DND-41 (cell line): Measurements from ENCODE around the gene NR1D2.

ENCODE experiments used
- ATAC-seq: fragments of 200-7000 bp; cut with Tn5 transposase; 3 replicates; pipeline ENCODE4 v1.9.1; 2021; ENCODE audit warnings: low read depth; ENCODE audit not compliant: insufficient read depth
- DNase-seq: peaks from one replicate; pipeline ENCODE4 v3.0.0-alpha.2; 2020
- H2AFZ ChIP-seq: 2 replicates; pipeline ENCODE4 v1.6.0; 2012; ENCODE audit warnings: low read depth, low read length
- H3K27ac ChIP-seq: 2 replicates; pipeline ENCODE4 v1.5.1; 2012; ENCODE audit warnings: low read length, inconsistent platforms
- H3K27me3 ChIP-seq: fragments of 200-600 bp; sonication (generic); 2 replicates; pipeline ENCODE4 v1.6.0; 2012; ENCODE audit warnings: low read length, mild to moderate bottlenecking, inconsistent platforms; ENCODE audit not compliant: insufficient read depth, poor library complexity
- H3K36me3 ChIP-seq: 2 replicates; pipeline ENCODE4 v1.5.1; 2012; ENCODE audit warnings: low read length, inconsistent platforms; ENCODE audit not compliant: insufficient read depth
- H3K4me1 ChIP-seq: 2 replicates; pipeline ENCODE4 v1.5.1; 2012; ENCODE audit warnings: mild to moderate bottlenecking, low read length; ENCODE audit not compliant: insufficient read depth
- H3K4me2 ChIP-seq: 2 replicates; pipeline ENCODE4 v1.6.0; 2012; ENCODE audit warnings: mild to moderate bottlenecking, moderate library complexity, low read length, inconsistent platforms; ENCODE audit not compliant: insufficient read depth
- H3K4me3 ChIP-seq, 2 experiments: fragments of 200-600 bp in 1 of 2; shearing (Covaris generic) in 1 of 2; 2 replicates each; pipeline ENCODE4 v1.5.1; 2012 to 2016; ENCODE audit warnings: inconsistent platforms in 2 of 2, low read length in 2 of 2, mild to moderate bottlenecking in 2 of 2, low read depth in 1 of 2, moderate library complexity in 1 of 2
- H3K79me2 ChIP-seq: 2 replicates; pipeline ENCODE4 v1.6.0; 2012; ENCODE audit warnings: low read length, inconsistent platforms; ENCODE audit not compliant: insufficient read depth
- H3K9ac ChIP-seq: 2 replicates; pipeline ENCODE4 v1.6.0; 2012; ENCODE audit warnings: low read depth, mild to moderate bottlenecking, inconsistent platforms, low read length, moderate library complexity
- H3K9me3 ChIP-seq: 2 replicates; pipeline ENCODE4 v1.5.1; 2012; ENCODE audit warnings: low read length, moderate library complexity, mild to moderate bottlenecking, inconsistent platforms; ENCODE audit not compliant: insufficient read depth, severe bottlenecking
- H4K20me1 ChIP-seq: 2 replicates; pipeline ENCODE4 v1.6.0; 2012; ENCODE audit warnings: low read length; ENCODE audit not compliant: insufficient read depth
- CTCF ChIP-seq: IDR thresholded peaks from 2 replicates; pipeline ENCODE4 v1.5.1; 2012; ENCODE audit warnings: borderline replicate concordance, low read length, moderate library complexity, mild to moderate bottlenecking; ENCODE audit not compliant: poor library complexity, severe bottlenecking; ENCODE audit errors: extremely low read depth
- EZH2 ChIP-seq: IDR thresholded peaks from 3 replicates; pipeline ENCODE4 v1.6.1; 2012; ENCODE audit warnings: borderline replicate concordance, low read depth, mild to moderate bottlenecking, moderate library complexity, low read length, inconsistent platforms; ENCODE audit not compliant: severe bottlenecking

The NR1D2 gene

GRCh38 chr3:23994244-23994569 is 49.1 kb downstream of the NR1D2 start:
- H3K4me2 ChIP-seq = no peak overlapping the region
- ATAC-seq (no peak), DNase-seq (no peak)
- no peak overlapping the region for H3K9ac ChIP-seq
- no peaks in the 10 kb centered on the region for H3K9me3 ChIP-seq
- no peaks in the 10 kb centered on the region for H3K36me3 ChIP-seq
- H3K27ac ChIP-seq = no peak overlapping the region
- no peak overlapping the region for H2AFZ ChIP-seq
- no peak overlapping the region for H3K4me3 ChIP-seq
- peaks cover 17% of the 10 kb centered on the region for H3K4me1 ChIP-seq
- H3K27me3 ChIP-seq = peaks cover under 1% of the 10 kb centered on the region
- TF ChIP-seq EZH2 = no peak
- no peak for TF ChIP-seq CTCF
- no peaks in the 10 kb centered on the region for H4K20me1 ChIP-seq
- H3K79me2 ChIP-seq = no peaks in the 10 kb centered on the region

GRCh38 chr3:23995219-23995618 is 50.1 kb downstream of the NR1D2 start:
- no peak overlapping the region for H3K4me3 ChIP-seq
- no peak overlapping the region for H3K9ac ChIP-seq
- H3K27me3 ChIP-seq = peaks cover 4% of the 10 kb centered on the region
- ATAC-seq = no peak
- no peaks in the 10 kb centered on the region for H3K9me3 ChIP-seq
- no peaks in the 10 kb centered on the region for H3K36me3 ChIP-seq
- no peak for TF ChIP-seq CTCF
- no peak for TF ChIP-seq EZH2
- H2AFZ ChIP-seq = no peak overlapping the region
- H3K4me1 ChIP-seq = peaks cover 17% of the 10 kb centered on the region
- no peaks in the 10 kb centered on the region for H3K79me2 ChIP-seq
- no peak overlapping the region for H3K27ac ChIP-seq
- DNase-seq = no peak
- H4K20me1 ChIP-seq = no peaks in the 10 kb centered on the region
- no peak overlapping the region for H3K4me2 ChIP-seq

- DNase-seq (no peak), ATAC-seq (no peak)
- no peaks in the 10 kb centered on the region for H3K79me2 ChIP-seq
- TF ChIP-seq CTCF (no peak), EZH2 (no peak)
- H3K9me3 ChIP-seq = no peaks in the 10 kb centered on the region
- H2AFZ ChIP-seq = no peak overlapping the region
- H3K36me3 ChIP-seq = no peaks in the 10 kb centered on the region
- no peak overlapping the region for H3K4me2 ChIP-seq
- no peaks in the 10 kb centered on the region for H4K20me1 ChIP-seq
- H3K4me1 ChIP-seq = peaks cover 15% of the 10 kb centered on the region
- peaks cover 4% of the 10 kb centered on the region for H3K27me3 ChIP-seq
- no peak overlapping the region for H3K9ac ChIP-seq
- no peak overlapping the region for H3K4me3 ChIP-seq
- no peak overlapping the region for H3K27ac ChIP-seq
Observed at GRCh38 chr3:23996095-23996524, 51.0 kb downstream of the NR1D2 start.

- Histone ChIP-seq H3K4me3 (no peak overlapping the region), H3K9ac (no peak overlapping the region), H4K20me1 (no peaks in the 10 kb centered on the region), H3K27ac (no peak overlapping the region), H3K4me1 (no peaks in the 10 kb centered on the region), H3K36me3 (no peaks in the 10 kb centered on the region), H3K79me2 (no peaks in the 10 kb centered on the region), H3K4me2 (no peak overlapping the region), H2AFZ (no peak overlapping the region), H3K27me3 (peaks cover 4% of the 10 kb centered on the region), H3K9me3 (no peaks in the 10 kb centered on the region)
- peak; percentile 40; the same call in 1 of the 3 replicates for ATAC-seq
- peak; percentile 66 for DNase-seq
- TF ChIP-seq EZH2 (no peak), CTCF (peak; percentile 90)
Observed at GRCh38 chr3:23999012-23999641, 54.0 kb downstream of the NR1D2 start.
